Measurements from ENCODE around the gene ZFP69B. TPM values are rescaled to one million over a fixed set of nuclear protein-coding genes. Genes with fewer than 3 reads are reported as not detected.

The ZFP69B gene
- total and polyA plus RNA-seq, 2 of the 8 experiments (the other 6 are each of a cell fraction or from before 2014, with no cell fraction given): 1.7 to 8.2 TPM

GRCh38 chr1:40411843-40412242, 38.4 kb upstream of the ZFP69B start:
- Histone ChIP-seq H2BK5ac (ENCODE audit: low read depth, low read length) (no peak overlapping the region), H2AK5ac (ENCODE audit: low read depth, low read length) (no peak overlapping the region), H4K91ac (replicated peaks; ENCODE audit: insufficient read length, low read length) (no peak overlapping the region), H3K4me1 (replicated peaks in 1 of 4; ENCODE audit: control insufficient read depth in 3 of 4, insufficient read depth in 4 of 4, low read length in 3 of 4) (peaks cover 0 to 6% (median 1%) of the 10 kb centered on the region in 4 experiments; a peak in 2 of 7 replicates), H3K4me3 (ENCODE audit: extremely low read depth in 1 of 4, insufficient read depth in 2 of 4, low read depth in 3 of 4, low read length in 4 of 4) (no peak overlapping the region), H3K9ac (replicated peaks in 1 of 4; ENCODE audit: extremely low read depth in 1 of 4, low read depth in 3 of 4, low read length in 3 of 4) (no peak overlapping the region), H3K56ac (replicated peaks; ENCODE audit: insufficient read length, low read depth, low read length) (no peak overlapping the region), H3K27me3 (replicated peaks in 1 of 4; ENCODE audit: control insufficient read depth in 3 of 4, extremely low read depth in 1 of 4, insufficient read depth in 3 of 4, low read length in 3 of 4) (no peaks in the 10 kb centered on the region), H2BK120ac (replicated peaks; ENCODE audit: low read depth, low read length) (no peak overlapping the region), H3K79me2 (ENCODE audit: control insufficient read depth in 1 of 2, insufficient read depth in 2 of 2, low read length in 2 of 2) (no peaks in the 10 kb centered on the region), H3K4ac (replicated peaks; ENCODE audit: insufficient read length, low read depth, low read length) (no peak overlapping the region), H3K18ac (ENCODE audit: extremely low read depth, low read length) (no peak overlapping the region), H2AFZ (ENCODE audit: low read length) (no peak overlapping the region), H2BK15ac (ENCODE audit: low read length) (no peak overlapping the region), H2BK12ac (ENCODE audit: low read depth, low read length) (no peak overlapping the region), H4K20me1 (replicated peaks in 1 of 2; ENCODE audit: control insufficient read depth in 1 of 2, insufficient read depth in 2 of 2, low read length in 2 of 2) (no peaks in the 10 kb centered on the region), H3K36me3 (ENCODE audit: control insufficient read depth in 2 of 4, insufficient read depth in 4 of 4, low read length in 3 of 4) (peaks cover 0 to 3% (median 0%) of the 10 kb centered on the region in 4 experiments; a peak in 1 of 8 replicates), H3K9me3 (ENCODE audit: insufficient read depth in 2 of 2, low read depth in 1 of 2, low read length in 1 of 2) (no peaks in the 10 kb centered on the region), H3K14ac (ENCODE audit: insufficient read length) (no peak overlapping the region), H3K4me2 (ENCODE audit: insufficient read depth in 1 of 2, low read depth in 2 of 2, low read length in 2 of 2) (no peak overlapping the region), H3K23ac (ENCODE audit: insufficient read length) (no peak overlapping the region), H4K5ac (ENCODE audit: insufficient read length, low read depth, low read length) (no peak overlapping the region), H3K23me2 (ENCODE audit: low read depth, low read length) (no peaks in the 10 kb centered on the region), H4K8ac (ENCODE audit: extremely low read depth, insufficient read depth, low read length) (no peak overlapping the region), H2BK20ac (ENCODE audit: low read length) (no peak overlapping the region), H3K27ac (ENCODE audit: low read depth, low read length) (no peak overlapping the region), H3K79me1 (ENCODE audit: low read depth, low read length) (no peaks in the 10 kb centered on the region)
- CTCF ChIA-PET (ENCODE audit: partially characterized antibody): interaction anchor here (1.2 to 1.4 kb wide), 2 partner anchors 73 to 268 kb away, joined by 3 to 4 read pairs; no protein-coding TSS in a partner anchor
- DNase-seq (ENCODE audit: low read depth in 1 of 2, low spot score in 2 of 2) (no peak), FAIRE-seq (no peak)
- WGBS, 2 experiments (ENCODE audit: extremely low coverage in 1 of 2, insufficient coverage in 1 of 2, insufficient read length in 1 of 2, insufficient replicate concordance in 2 of 2, low coverage in 1 of 2, low lambda C conversion rate in 2 of 2, missing lambda C conversion rate in 1 of 2): 72% methylated on average over 2 of the region's 2 CpGs; no CpG with 5 or more reads in 1 of the 2 experiments
- POLR2A ChIA-PET (ENCODE audit: partially characterized antibody): no interaction called here
- TF ChIP-seq SIRT6 (IDR thresholded peaks at IDR 0.05; ENCODE audit: low read length) (no peak), TAF7 (optimal IDR thresholded peaks at IDR 0.05; ENCODE audit: borderline replicate concordance, low read depth, low read length) (no peak), POU5F1 (IDR thresholded peaks at IDR 0.05; ENCODE audit: low read depth, low read length) (no peak), POLR2A (IDR thresholded peaks at IDR 0.05; ENCODE audit: control extremely low read depth in 1 of 2, low read depth in 2 of 2, low read length in 2 of 2) (no peak)
